HCT116 (cell line): ENCODE data around the gene GIMD1. TPM values are rescaled to one million over a fixed set of nuclear protein-coding genes. Genes with fewer than 3 reads are reported as not detected.

ENCODE experiments used
- ATAC-seq: fragments of 200-7000 bp; cut with Tn5 transposase; 2 replicates; pipeline ENCODE4 v1.9.1; 2020; ENCODE audit warnings: mild to moderate bottlenecking, moderate library complexity
- BruUV-seq: library from RNA; stranded (reverse); fragments of 400-500 nt; replicated peaks from 2 replicates; lab custom pipeline; 2021; lab: Mats Ljungman, UMichigan
- CTCF ChIA-PET: fragments of 300-600 bp; sonication (Branson Sonifier 250); formaldehyde crosslinking; loops from one replicate; lab custom pipeline; 2021; ENCODE audit warnings: antibody characterized with exemption; lab: Charles Lee
- POLR2A ChIA-PET: fragments of 300-600, 350-600 bp; sonication (Branson Sonifier 250); formaldehyde crosslinking; loops from one replicate; lab custom pipeline; 2021; ENCODE audit warnings: antibody characterized with exemption; lab: Charles Lee
- RAD21 ChIA-PET, 2 experiments: fragments of 300-600 bp; sonication (Branson Sonifier 250); formaldehyde crosslinking; loops; one replicate each; lab custom pipeline; 2023; ENCODE audit warnings: low total read pairs in 2 of 2; ENCODE audit not compliant: uncharacterized antibody in 2 of 2, unreplicated experiment in 2 of 2, low non-redundant PET in 1 of 2; lab: Charles Lee
- DNase-seq: peaks from one replicate; pipeline ENCODE4 v3.0.0-alpha.2; 2010; ENCODE audit warnings: low read depth, low spot score
- H2AFZ ChIP-seq: fragments of 200-600 bp; shearing (Covaris generic), sonication (generic); 2 replicates; pipeline ENCODE4 v1.6.1; 2017; ENCODE audit warnings: low read depth, mixed run types, mixed read lengths, antibody characterized with exemption, low read length; ENCODE audit not compliant: poor library complexity, severe bottlenecking
- H3K27ac ChIP-seq: 2 replicates; pipeline ENCODE4 v1.5.1; 2012; ENCODE audit warnings: low read depth, low read length
- H3K27me3 ChIP-seq: fragments of 200-600 bp; sonication (generic); 2 replicates; pipeline ENCODE4 v1.6.1; 2016; ENCODE audit warnings: mixed run types, low read length, mixed read lengths; ENCODE audit not compliant: insufficient read depth
- H3K36me3 ChIP-seq, 2 experiments: fragments of 200-500 bp in 1 of 2; fragments of 200-600 bp in 1 of 2; sonication (Bioruptor generic) in 1 of 2; sonication (generic) in 1 of 2; 2 replicates each; pipeline versions ENCODE4 v1.5.1 to v1.6.1; 2014 to 2016; ENCODE audit warnings: low read length in 2 of 2, inconsistent platforms in 1 of 2, mixed read lengths in 1 of 2, mixed run types in 1 of 2; ENCODE audit not compliant: insufficient read depth in 2 of 2, control insufficient read depth in 1 of 2
- H3K4me1 ChIP-seq, 2 experiments: fragments of 200-600 bp in 1 of 2; sonication (generic) in 1 of 2; 2 replicates each; pipeline versions ENCODE4 v1.5.1 to v1.6.1; 2012 to 2017; ENCODE audit warnings: low read length in 2 of 2, inconsistent platforms in 1 of 2, mild to moderate bottlenecking in 1 of 2, mixed read lengths in 1 of 2, mixed run types in 1 of 2, moderate library complexity in 1 of 2; ENCODE audit not compliant: insufficient read depth in 2 of 2, control insufficient read depth in 1 of 2
- H3K4me2 ChIP-seq: fragments of 200-600 bp; sonication (generic); 2 replicates; pipeline ENCODE4 v1.6.1; 2017; ENCODE audit warnings: mixed run types, low read length, mixed read lengths
- H3K4me3 ChIP-seq, 2 experiments: fragments of 200-600 bp in 1 of 2; sonication (generic) in 1 of 2; replicated peaks in 1 of 2; 2 replicates each; pipeline ENCODE4 v1.5.1; 2011 to 2016; ENCODE audit warnings: low read length in 2 of 2, control low read depth in 1 of 2, low read depth in 1 of 2, mild to moderate bottlenecking in 1 of 2, mixed read lengths in 1 of 2, mixed run types in 1 of 2
- H3K79me2 ChIP-seq: fragments of 200-600 bp; sonication (generic); 2 replicates; pipeline ENCODE4 v1.6.1; 2017; ENCODE audit warnings: mild to moderate bottlenecking, mixed run types, low read length, moderate library complexity, mixed read lengths; ENCODE audit not compliant: insufficient read depth
- H3K9ac ChIP-seq: fragments of 200-600 bp; sonication (generic); 2 replicates; pipeline ENCODE4 v1.6.1; 2016; ENCODE audit warnings: low read length, mixed read lengths
- H3K9me2 ChIP-seq: fragments of 200-600 bp; sonication (generic), shearing (Covaris generic); 2 replicates; pipeline ENCODE4 v1.6.1; 2017; ENCODE audit warnings: mixed run types, mild to moderate bottlenecking, moderate library complexity; ENCODE audit not compliant: insufficient read depth
- H3K9me3 ChIP-seq, 2 experiments: fragments of 200-500 bp in 1 of 2; fragments of 200-600 bp in 1 of 2; sonication (Bioruptor generic) in 1 of 2; sonication (generic) in 1 of 2; 2 replicates each; pipeline ENCODE4 v1.6.1; 2014 to 2017; ENCODE audit warnings: low read length in 2 of 2, mixed read lengths in 2 of 2, inconsistent platforms in 1 of 2, low read depth in 1 of 2, mild to moderate bottlenecking in 1 of 2, mixed run types in 1 of 2, moderate library complexity in 1 of 2; ENCODE audit not compliant: control insufficient read depth in 1 of 2, insufficient read depth in 1 of 2
- H4K20me1 ChIP-seq: fragments of 200-600 bp; sonication (generic), shearing (Covaris generic); 2 replicates; pipeline ENCODE4 v1.6.1; 2017; ENCODE audit warnings: mixed run types, mild to moderate bottlenecking, moderate library complexity; ENCODE audit not compliant: insufficient read depth
- ATF3 ChIP-seq: IDR thresholded peaks from 2 replicates; pipeline ENCODE4 v1.6.1; 2012
- CEBPB ChIP-seq: IDR thresholded peaks from 2 replicates; pipeline ENCODE4 v1.6.1; 2012; ENCODE audit warnings: low read depth
- FOSL1 ChIP-seq: IDR thresholded peaks from 2 replicates; pipeline ENCODE4 v1.6.1; 2012; ENCODE audit warnings: low read depth
- JUND ChIP-seq: IDR thresholded peaks from 2 replicates; pipeline ENCODE4 v1.6.1; 2012
- POLR2A ChIP-seq: IDR thresholded peaks from 2 replicates; pipeline ENCODE4 v1.7.0; 2011; ENCODE audit warnings: borderline replicate concordance; ENCODE audit not compliant: insufficient read depth, insufficient read length; ENCODE audit errors: extremely low read depth
- RAD21 ChIP-seq: IDR thresholded peaks from 2 replicates; pipeline ENCODE4 v1.6.1; 2012; ENCODE audit warnings: low read depth, mild to moderate bottlenecking
- SIN3A ChIP-seq: IDR thresholded peaks from 2 replicates; pipeline ENCODE4 v1.6.1; 2012; ENCODE audit warnings: low read depth
- SRF ChIP-seq: IDR thresholded peaks from 2 replicates; pipeline ENCODE4 v1.6.1; 2012; ENCODE audit warnings: low read depth
- ZBTB33 ChIP-seq: IDR thresholded peaks from 2 replicates; pipeline ENCODE4 v1.6.1; 2011; ENCODE audit warnings: mild to moderate bottlenecking, low read length, moderate library complexity; ENCODE audit not compliant: insufficient replicate concordance; ENCODE audit errors: extremely low read depth
- ZFX ChIP-seq: fragments of 450-650 bp; IDR thresholded peaks from 2 replicates; pipeline ENCODE4 v1.6.1; 2017
- ZNF274 ChIP-seq: fragments of 200-500 bp; sonication (Bioruptor generic); IDR thresholded peaks from 2 replicates; pipeline ENCODE4 v1.6.1; 2014; ENCODE audit warnings: mild to moderate bottlenecking, low read depth, low read length, inconsistent platforms
- intact Hi-C: fragments of 100-400 bp; cut with micrococcal nuclease; formaldehyde crosslinking; loops from 2 replicates; pipeline ENCODE4 v1.10.0; 2022
- total RNA-seq: library from RNA; stranded (reverse); gene quantifications from one replicate; pipeline ENCODE4 v1.2.1, GENCODE V29; 2021; ENCODE audit not compliant: unreplicated experiment
- TF ChIP-seq, protein P1 (sequence below), 3 experiments: fragments of 200-600 bp in 1 of 3; sonication (generic) in 1 of 3; IDR thresholded peaks in 2 of 3; conservative IDR thresholded peaks in 1 of 3; 2 replicates each; pipeline ENCODE4 v1.5.1; 2012 to 2017; ENCODE audit warnings: low read depth in 2 of 3, low read length in 2 of 3, antibody characterized with exemption in 1 of 3, borderline replicate concordance in 1 of 3, control low read depth in 1 of 3, mild to moderate bottlenecking in 1 of 3, mixed read lengths in 1 of 3, mixed run types in 1 of 3, moderate library complexity in 1 of 3; ENCODE audit not compliant: insufficient read depth in 1 of 3

The GIMD1 gene
- total RNA-seq, 1 experiment from 2014 or later: not detected

GRCh38 chr4:106369456-106370060 is 980 bp upstream of the GIMD1 start:
- H2AFZ ChIP-seq: peak overlapping the region; percentile 97
- H3K4me2 ChIP-seq: peak overlapping the region; percentile 59
- H3K36me3 ChIP-seq: no peaks in the 10 kb centered on the region
- ATAC-seq (peak; percentile 93), DNase-seq (peak; percentile 79)
- BruUV-seq: no TSS peak
- no peak overlapping the region for H3K4me3 ChIP-seq
- H3K9me2 ChIP-seq: no peaks in the 10 kb centered on the region
- POLR2A ChIA-PET: no interaction called here
- RAD21 ChIA-PET: interaction anchor here in 1 of 2 experiments (1.4 kb wide), 1 partner anchor 133 kb away, joined by 3 read pairs; no protein-coding TSS in a partner anchor
- H4K20me1 ChIP-seq: no peaks in the 10 kb centered on the region
- peaks cover 0 to 11% of the 10 kb centered on the region in 2 experiments; a peak in 2 of 4 replicates for H3K4me1 ChIP-seq
- no peaks in the 10 kb centered on the region for H3K9me3 ChIP-seq
- peak; percentile 86 for TF ChIP-seq RAD21
- TF ChIP-seq, protein P1, sequence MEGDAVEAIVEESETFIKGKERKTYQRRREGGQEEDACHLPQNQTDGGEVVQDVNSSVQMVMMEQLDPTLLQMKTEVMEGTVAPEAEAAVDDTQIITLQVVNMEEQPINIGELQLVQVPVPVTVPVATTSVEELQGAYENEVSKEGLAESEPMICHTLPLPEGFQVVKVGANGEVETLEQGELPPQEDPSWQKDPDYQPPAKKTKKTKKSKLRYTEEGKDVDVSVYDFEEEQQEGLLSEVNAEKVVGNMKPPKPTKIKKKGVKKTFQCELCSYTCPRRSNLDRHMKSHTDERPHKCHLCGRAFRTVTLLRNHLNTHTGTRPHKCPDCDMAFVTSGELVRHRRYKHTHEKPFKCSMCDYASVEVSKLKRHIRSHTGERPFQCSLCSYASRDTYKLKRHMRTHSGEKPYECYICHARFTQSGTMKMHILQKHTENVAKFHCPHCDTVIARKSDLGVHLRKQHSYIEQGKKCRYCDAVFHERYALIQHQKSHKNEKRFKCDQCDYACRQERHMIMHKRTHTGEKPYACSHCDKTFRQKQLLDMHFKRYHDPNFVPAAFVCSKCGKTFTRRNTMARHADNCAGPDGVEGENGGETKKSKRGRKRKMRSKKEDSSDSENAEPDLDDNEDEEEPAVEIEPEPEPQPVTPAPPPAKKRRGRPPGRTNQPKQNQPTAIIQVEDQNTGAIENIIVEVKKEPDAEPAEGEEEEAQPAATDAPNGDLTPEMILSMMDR (IDR thresholded peaks at IDR 0.05 in 2 of 3, conservative IDR thresholded peaks at IDR 0.05 in 1 of 3; ENCODE audit: borderline replicate concordance in 1 of 3, insufficient read depth in 1 of 3, low read depth in 2 of 3, low read length in 2 of 3): peak; percentile 66 to 80 (median 77)
- no peak for TF ChIP-seq ATF3
- intact Hi-C loops: loop anchor here (1.0 to 2.0 kb wide), 4 partner anchors 133 to 813 kb away; no protein-coding TSS in a partner anchor
- CTCF ChIA-PET: interaction anchor here (0.7 to 2.6 kb wide), 13 partner anchors 9 to 1150 kb away, joined by 3 to 21 read pairs (median 4); no protein-coding TSS in a partner anchor
- H3K9ac ChIP-seq: no peak overlapping the region
- no peaks in the 10 kb centered on the region for H3K79me2 ChIP-seq
- no peaks in the 10 kb centered on the region for H3K27me3 ChIP-seq
- H3K27ac ChIP-seq: no peak overlapping the region

DNA sequence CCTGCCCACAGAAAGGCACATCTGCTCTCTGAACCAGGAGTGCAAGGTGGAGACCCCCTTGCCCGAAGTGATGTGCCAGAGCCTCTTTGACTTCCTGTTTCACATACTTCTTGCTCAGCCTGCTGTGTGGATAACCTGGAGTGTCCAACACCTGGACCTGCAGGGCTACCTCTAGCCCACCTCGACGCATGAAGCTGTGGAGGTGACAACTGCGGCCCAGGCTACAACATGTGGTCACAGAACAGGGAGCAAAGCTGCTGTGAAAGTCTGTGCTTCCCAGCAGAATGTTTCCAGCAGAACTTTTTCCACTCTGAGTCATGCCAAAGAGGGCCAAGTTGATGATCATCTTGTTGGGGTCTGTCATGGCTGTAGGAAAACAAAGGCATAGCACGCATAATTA is 1.5 kb downstream of the GIMD1 start:
- POLR2A ChIA-PET: no interaction called here
- Histone ChIP-seq H3K4me2 (no peak overlapping the region), H3K4me1 (peaks cover 0 to 11% of the 10 kb centered on the region in 2 experiments; a peak in 2 of 4 replicates), H4K20me1 (no peaks in the 10 kb centered on the region), H3K9ac (no peak overlapping the region), H3K4me3 (no peak overlapping the region), H3K27ac (no peak overlapping the region), H3K27me3 (no peaks in the 10 kb centered on the region), H3K9me3 (no peaks in the 10 kb centered on the region), H3K79me2 (no peaks in the 10 kb centered on the region), H3K36me3 (no peaks in the 10 kb centered on the region), H2AFZ (no peak overlapping the region), H3K9me2 (no peaks in the 10 kb centered on the region)
- intact Hi-C loops: no loop called here
- DNase-seq (no peak), ATAC-seq (no peak)
- CTCF ChIA-PET: no interaction called here
- BruUV-seq: no TSS peak
- RAD21 ChIA-PET: no interaction called here
- no peak for TF ChIP-seq ATF3
- TF ChIP-seq FOSL1: no peak
- no peak for TF ChIP-seq ZFX
- TF ChIP-seq SRF: no peak
- TF ChIP-seq CEBPB: no peak
- no peak for TF ChIP-seq SIN3A
- no peak for TF ChIP-seq ZBTB33
- TF ChIP-seq, protein P1 (IDR thresholded peaks at IDR 0.05 in 2 of 3, conservative IDR thresholded peaks at IDR 0.05 in 1 of 3; ENCODE audit: borderline replicate concordance in 1 of 3, insufficient read depth in 1 of 3, low read depth in 2 of 3, low read length in 2 of 3): no peak
- TF ChIP-seq JUND: no peak
- no peak for TF ChIP-seq ZNF274
- no peak for TF ChIP-seq POLR2A
